Central memory CD8-positive, alpha-beta T cell (primary cell): ENCODE data around the gene DPYSL4.

Experiments used
- ATAC-seq: fragments of 150-1000 bp; cut with Tn5 transposase; replicated peaks from 2 replicates; pipeline ENCODE4 v1.10.0; 2022; ENCODE audit warnings: mild to moderate bottlenecking, moderate FRiP score, moderate number of reproducible peaks; ENCODE audit not compliant: poor library complexity, severe bottlenecking; ENCODE audit errors: extremely low read depth
- DNase-seq, 2 donors: peaks; one replicate each; pipeline ENCODE4 v3.0.0; 2021; ENCODE audit warnings: low spot score in 2 of 2
- H3K27ac Mint-ChIP-seq: one replicate; pipeline ENCODE4 v1.8.0; 2022; ENCODE audit warnings: low read depth, mild to moderate bottlenecking, moderate library complexity, mixed read lengths
- H3K27me3 Mint-ChIP-seq: one replicate; pipeline ENCODE4 v1.8.0; 2022; ENCODE audit warnings: mixed read lengths
- H3K36me3 Mint-ChIP-seq: one replicate; pipeline ENCODE4 v1.8.0; 2022; ENCODE audit warnings: mild to moderate bottlenecking, moderate library complexity, mixed read lengths; ENCODE audit not compliant: insufficient read depth
- H3K4me1 Mint-ChIP-seq: one replicate; pipeline ENCODE4 v1.8.0; 2022; ENCODE audit warnings: mixed read lengths
- H3K4me3 Mint-ChIP-seq: one replicate; pipeline ENCODE4 v1.8.0; 2022; ENCODE audit warnings: mild to moderate bottlenecking, moderate library complexity, mixed read lengths
- H3K9me3 Mint-ChIP-seq: one replicate; pipeline ENCODE4 v1.8.0; 2022; ENCODE audit warnings: mixed read lengths

Gene DPYSL4

GRCh38 chr10:132200344-132201110 lies 13.8 kb downstream of the DPYSL4 start:
- Mint-ChIP-seq H3K36me3 (no peaks in the 10 kb centered on the region), H3K27me3 (no peaks in the 10 kb centered on the region)
- no peak for ATAC-seq

GRCh38 chr10:132201111-132201969 lies 14.6 kb downstream of the DPYSL4 start:
- no peak for ATAC-seq
- DNase-seq = no peak
- Mint-ChIP-seq H3K4me1 (no peaks in the 10 kb centered on the region), H3K9me3 (no peaks in the 10 kb centered on the region), H3K27me3 (no peaks in the 10 kb centered on the region), H3K27ac (no peak overlapping the region), H3K36me3 (no peaks in the 10 kb centered on the region), H3K4me3 (no peak overlapping the region)

More at GRCh38 chr10:132200344-132201110, 13.8 kb downstream of the DPYSL4 start:
- Mint-ChIP-seq H3K9me3 (no peaks in the 10 kb centered on the region), H3K4me3 (no peak overlapping the region), H3K27ac (no peak overlapping the region), H3K4me1 (no peaks in the 10 kb centered on the region)
- no peak for DNase-seq

- H3K27ac Mint-ChIP-seq = no peak overlapping the region
- ATAC-seq = no peak
- no peak overlapping the region for H3K4me3 Mint-ChIP-seq
- H3K4me1 Mint-ChIP-seq = no peaks in the 10 kb centered on the region
- DNase-seq = no peak
- H3K27me3 Mint-ChIP-seq = no peaks in the 10 kb centered on the region
- H3K9me3 Mint-ChIP-seq = no peaks in the 10 kb centered on the region
- no peaks in the 10 kb centered on the region for H3K36me3 Mint-ChIP-seq
Measured at GRCh38 chr10:132202070-132202970, 15.6 kb downstream of the DPYSL4 start.

GRCh38 chr10:132203256-132204077 lies 16.7 kb downstream of the DPYSL4 start:
- no peak for ATAC-seq
- no peaks in the 10 kb centered on the region for H3K27me3 Mint-ChIP-seq
- no peak overlapping the region for H3K27ac Mint-ChIP-seq

GRCh38 chr10:132204078-132204780 lies 17.5 kb downstream of the DPYSL4 start:
- Mint-ChIP-seq H3K4me1 (no peaks in the 10 kb centered on the region), H3K36me3 (no peaks in the 10 kb centered on the region), H3K4me3 (no peak overlapping the region), H3K27me3 (no peaks in the 10 kb centered on the region), H3K27ac (no peak overlapping the region), H3K9me3 (no peaks in the 10 kb centered on the region)
- DNase-seq (no peak), ATAC-seq (no peak)

More at GRCh38 chr10:132203256-132204077, 16.7 kb downstream of the DPYSL4 start:
- Mint-ChIP-seq H3K4me1 (no peaks in the 10 kb centered on the region), H3K9me3 (no peaks in the 10 kb centered on the region), H3K36me3 (no peaks in the 10 kb centered on the region), H3K4me3 (no peak overlapping the region)
- no peak for DNase-seq

- Mint-ChIP-seq H3K36me3 (no peaks in the 10 kb centered on the region), H3K9me3 (no peaks in the 10 kb centered on the region), H3K27me3 (no peaks in the 10 kb centered on the region), H3K27ac (no peak overlapping the region), H3K4me1 (no peaks in the 10 kb centered on the region), H3K4me3 (no peak overlapping the region)
- DNase-seq = no peak
- ATAC-seq = no peak
Measured at GRCh38 chr10:132204781-132205473, 18.2 kb downstream of the DPYSL4 start.

- H3K27ac Mint-ChIP-seq = no peak overlapping the region
- no peaks in the 10 kb centered on the region for H3K4me1 Mint-ChIP-seq
- ATAC-seq (no peak), DNase-seq (no peak)
- no peaks in the 10 kb centered on the region for H3K27me3 Mint-ChIP-seq
- no peaks in the 10 kb centered on the region for H3K9me3 Mint-ChIP-seq
- H3K36me3 Mint-ChIP-seq = no peaks in the 10 kb centered on the region
- no peak overlapping the region for H3K4me3 Mint-ChIP-seq
Measured at GRCh38 chr10:132205650-132206376, 19.1 kb downstream of the DPYSL4 start.

GRCh38 chr10:132206377-132206745 lies 19.6 kb downstream of the DPYSL4 start:
- H3K36me3 Mint-ChIP-seq = no peaks in the 10 kb centered on the region
- DNase-seq (no peak), ATAC-seq (no peak)
- H3K27ac Mint-ChIP-seq = no peak overlapping the region
- H3K27me3 Mint-ChIP-seq = no peaks in the 10 kb centered on the region
- H3K4me3 Mint-ChIP-seq = no peak overlapping the region
- no peaks in the 10 kb centered on the region for H3K4me1 Mint-ChIP-seq
- H3K9me3 Mint-ChIP-seq = no peaks in the 10 kb centered on the region

- Mint-ChIP-seq H3K9me3 (no peaks in the 10 kb centered on the region), H3K4me3 (no peak overlapping the region), H3K36me3 (no peaks in the 10 kb centered on the region), H3K27ac (no peak overlapping the region), H3K27me3 (no peaks in the 10 kb centered on the region), H3K4me1 (no peaks in the 10 kb centered on the region)
- no peak for ATAC-seq
- DNase-seq = no peak
Measured at GRCh38 chr10:132206806-132207535, 20.2 kb downstream of the DPYSL4 start.
